Pons (tissue), 1 donor: ENCODE results near the gene GALNT18.

ENCODE experiments used
- DNase-seq: peaks from one replicate; pipeline ENCODE4 v3.0.0-alpha.2; 2016; ENCODE audit warnings: low spot score

GALNT18 gene

DNA sequence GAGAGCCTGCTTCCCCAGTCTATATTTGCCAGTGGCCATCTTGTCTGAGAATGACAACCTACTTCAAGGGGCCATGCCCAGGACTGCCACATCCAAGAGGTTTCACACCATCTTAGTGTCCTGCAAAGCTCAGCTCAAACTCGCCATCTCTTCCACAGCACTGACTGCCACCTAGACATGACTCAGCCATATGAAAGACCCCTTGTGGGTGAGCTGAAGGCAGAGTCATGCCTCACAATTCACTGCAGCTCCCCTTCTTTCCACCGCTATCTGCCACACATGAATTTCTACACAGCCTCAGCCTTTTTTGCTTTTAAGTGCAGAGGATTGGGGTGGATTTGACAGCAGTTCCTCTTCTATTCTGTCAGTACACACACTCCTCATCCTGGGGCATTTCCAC, 127.5 kb downstream of the GALNT18 start:
- DNase-seq: no peak

DNA sequence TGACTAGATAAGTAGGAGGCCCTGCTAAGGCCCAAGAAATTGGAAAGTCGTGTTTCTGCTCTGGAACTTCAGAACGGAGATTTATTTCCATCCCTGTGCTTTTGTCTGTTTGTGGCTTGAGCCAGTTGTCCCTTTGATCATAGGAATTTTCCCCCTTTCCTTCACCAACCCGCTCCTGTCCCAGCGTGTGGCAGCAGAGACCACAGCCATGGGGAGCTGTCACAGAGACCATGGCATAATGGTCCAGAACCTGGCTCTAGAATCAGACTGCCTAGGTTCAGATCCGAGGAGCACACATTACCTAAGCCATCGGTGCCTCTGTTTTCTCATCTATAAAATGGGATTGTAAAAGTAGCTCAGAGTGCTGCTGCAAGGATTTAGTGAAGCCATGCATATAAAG, 128.1 kb downstream of the GALNT18 start:
- no peak for DNase-seq

GRCh38 chr11:11491589-11491988, 130.2 kb downstream of the GALNT18 start:
- no peak for DNase-seq

DNA sequence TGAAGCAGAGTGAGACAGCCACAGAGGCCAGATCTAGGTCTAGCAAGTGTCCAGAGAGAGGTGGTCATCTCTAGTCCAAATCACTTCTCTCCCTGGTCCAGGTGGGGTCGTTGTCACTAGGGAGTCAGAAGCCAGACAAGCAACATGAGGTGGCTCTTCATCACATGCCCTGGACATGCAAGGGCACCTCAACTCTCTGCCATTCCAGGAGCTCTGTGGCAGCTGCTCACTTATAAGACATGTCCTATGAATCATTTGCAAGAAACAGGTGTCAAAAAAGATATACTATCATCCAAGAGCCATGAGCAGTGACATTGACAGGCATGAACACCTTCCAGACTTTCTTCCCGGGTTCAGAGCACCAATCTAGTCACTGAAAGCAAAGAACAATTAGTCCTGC, 130.8 kb downstream of the GALNT18 start:
- no peak for DNase-seq

DNA sequence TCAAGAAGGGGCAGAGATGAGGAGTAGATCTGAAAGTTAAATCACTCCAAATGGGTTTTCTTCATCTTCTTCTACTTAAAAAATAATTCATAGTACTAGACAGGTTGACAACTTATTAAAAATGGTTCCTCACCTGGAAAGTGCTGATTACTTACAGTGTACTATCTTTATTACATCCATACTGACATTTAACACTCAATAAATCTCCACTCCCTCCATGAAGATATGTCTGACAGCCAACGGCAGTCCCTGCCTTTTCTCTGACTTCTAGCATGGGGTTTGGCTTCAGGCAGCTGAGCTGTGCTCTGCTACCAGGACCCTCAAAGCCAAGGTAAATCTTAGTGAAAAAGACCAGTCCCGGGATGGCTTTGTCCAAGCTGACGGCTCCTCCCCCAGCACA, 135.4 kb downstream of the GALNT18 start:
- DNase-seq: no peak

DNA sequence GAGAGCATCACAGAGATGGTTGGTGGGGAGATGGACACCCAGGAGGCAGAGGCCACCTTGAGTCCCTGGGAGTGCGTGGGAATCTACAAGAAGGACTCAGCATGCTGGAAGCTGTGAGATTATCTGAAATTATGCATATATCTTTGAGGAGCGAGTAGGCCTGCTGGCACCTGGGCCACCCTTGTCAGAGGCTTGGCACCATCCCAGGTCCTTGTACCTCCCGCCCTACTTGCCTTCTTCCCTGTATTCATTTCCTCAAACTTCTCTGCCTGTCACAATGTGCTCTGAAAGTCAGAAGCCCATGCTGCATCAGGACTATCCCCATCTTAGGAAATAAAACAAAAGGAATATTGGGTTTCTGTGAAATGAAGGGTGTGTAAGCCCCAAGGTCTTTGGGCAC, 135.8 kb downstream of the GALNT18 start:
- no peak for DNase-seq

DNA sequence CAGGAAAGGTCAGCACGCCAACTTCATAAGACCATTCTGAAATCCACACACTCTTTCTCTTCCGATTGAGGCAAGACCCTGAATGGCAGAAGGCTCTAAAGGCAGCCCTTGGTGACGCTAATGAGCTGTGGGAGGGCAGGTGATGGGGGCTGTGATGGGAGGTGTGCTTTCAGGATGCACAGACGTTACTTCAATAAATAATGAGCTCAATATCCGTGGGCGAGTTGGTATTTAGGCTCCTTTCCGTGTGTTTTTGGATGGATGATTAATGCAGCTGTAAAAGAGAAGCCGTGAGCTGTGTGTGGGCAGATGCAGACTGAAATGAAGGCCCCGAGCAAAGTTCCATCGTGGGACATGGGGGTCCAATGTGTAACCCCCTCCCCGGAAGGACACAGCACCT, 138.2 kb downstream of the GALNT18 start:
- DNase-seq: no peak

GRCh38 chr11:11482730-11483129, 139.1 kb downstream of the GALNT18 start:
- no peak for DNase-seq

DNA sequence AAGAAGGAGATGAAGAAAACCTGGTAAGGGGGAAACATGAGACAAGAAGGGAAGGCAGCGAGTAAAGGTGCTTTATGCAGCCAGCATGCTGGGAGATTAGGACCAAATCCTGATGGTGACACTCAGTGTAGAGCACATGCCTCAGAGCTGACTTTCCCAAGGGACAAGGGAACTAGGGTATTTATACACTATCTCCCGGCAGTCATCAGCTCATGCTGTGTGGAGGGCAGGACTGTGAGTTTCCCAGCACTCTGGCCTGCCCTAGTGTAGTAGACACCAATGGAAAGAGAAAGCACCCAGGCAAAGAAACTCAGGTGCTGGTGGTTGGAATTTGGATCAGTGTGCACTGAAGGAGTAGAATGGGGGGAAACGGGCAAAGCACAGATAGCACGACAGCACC, 140.4 kb downstream of the GALNT18 start:
- DNase-seq: no peak

DNA sequence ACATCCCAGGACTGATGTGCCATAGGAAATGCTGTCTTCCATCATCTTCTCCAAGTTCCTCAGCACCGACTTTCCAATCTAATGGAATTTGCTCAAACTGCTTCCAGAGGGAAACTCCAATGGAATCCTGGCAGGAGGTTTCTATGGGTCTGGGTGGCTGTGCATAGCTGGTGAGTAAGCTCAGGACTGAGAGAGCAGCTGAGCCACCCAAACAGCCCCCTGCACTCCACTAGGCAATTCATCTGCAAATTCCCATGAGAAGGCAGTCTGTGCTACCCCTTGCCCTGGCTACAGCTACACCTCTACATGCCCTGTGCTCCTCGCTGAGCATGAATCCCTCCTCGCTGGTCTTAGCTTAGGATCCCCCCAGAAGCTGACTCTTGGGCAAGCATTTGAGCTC, 140.8 kb downstream of the GALNT18 start:
- no peak for DNase-seq

DNA sequence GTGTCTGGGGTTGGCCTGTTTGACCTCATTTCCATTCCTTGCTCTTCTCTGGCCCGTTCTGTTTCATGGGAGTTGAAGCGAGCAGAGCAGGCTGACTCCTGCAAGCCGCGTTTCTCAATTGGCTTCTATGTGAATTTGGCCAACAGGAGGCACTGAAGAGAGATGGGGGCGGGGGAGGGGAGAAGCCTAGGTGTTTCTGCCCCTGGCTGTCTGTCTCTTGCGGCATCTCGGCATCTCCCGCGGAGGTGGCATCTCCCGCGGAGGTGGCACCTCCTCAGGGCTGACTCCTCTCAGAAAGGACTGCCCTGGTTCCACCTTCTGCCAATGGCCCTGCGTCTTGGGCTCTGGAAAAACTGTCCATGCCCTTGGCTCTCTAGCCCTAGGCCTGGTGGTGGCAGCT, 143.1 kb downstream of the GALNT18 start:
- no peak for DNase-seq

DNA sequence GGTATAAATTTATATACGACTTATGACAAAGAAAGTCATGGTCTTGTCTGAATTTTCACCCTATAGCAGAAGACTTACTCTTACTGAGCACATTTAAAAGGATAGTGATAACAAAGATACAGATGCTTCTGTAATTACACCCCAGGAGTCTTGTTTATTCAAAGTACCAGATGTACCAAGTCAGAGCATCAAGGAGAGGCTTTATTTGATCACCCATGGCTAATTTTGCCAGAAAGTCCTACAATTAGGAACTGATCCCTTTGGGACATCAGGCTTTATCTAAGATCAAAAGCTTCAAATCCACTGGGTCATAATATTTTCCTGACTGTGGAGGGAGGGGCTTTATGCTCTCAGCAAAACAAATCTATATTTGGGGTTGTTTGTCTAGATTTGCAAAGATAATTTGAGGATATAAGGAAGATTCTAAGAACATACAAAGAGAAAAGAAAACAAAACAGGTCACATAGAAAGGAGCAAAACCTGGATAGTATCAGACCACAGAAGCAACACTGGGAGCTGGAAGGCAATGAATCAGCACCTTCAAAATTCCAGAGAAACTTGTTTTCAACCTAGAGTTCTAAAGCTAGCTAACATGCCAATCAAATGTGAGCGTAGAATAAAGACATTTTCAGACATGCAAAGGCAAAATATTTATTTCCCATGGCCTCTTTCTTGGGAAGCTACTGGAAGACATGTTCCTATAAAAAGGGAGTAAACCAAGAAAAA, 143.9 kb downstream of the GALNT18 start:
- no peak for DNase-seq

DNA sequence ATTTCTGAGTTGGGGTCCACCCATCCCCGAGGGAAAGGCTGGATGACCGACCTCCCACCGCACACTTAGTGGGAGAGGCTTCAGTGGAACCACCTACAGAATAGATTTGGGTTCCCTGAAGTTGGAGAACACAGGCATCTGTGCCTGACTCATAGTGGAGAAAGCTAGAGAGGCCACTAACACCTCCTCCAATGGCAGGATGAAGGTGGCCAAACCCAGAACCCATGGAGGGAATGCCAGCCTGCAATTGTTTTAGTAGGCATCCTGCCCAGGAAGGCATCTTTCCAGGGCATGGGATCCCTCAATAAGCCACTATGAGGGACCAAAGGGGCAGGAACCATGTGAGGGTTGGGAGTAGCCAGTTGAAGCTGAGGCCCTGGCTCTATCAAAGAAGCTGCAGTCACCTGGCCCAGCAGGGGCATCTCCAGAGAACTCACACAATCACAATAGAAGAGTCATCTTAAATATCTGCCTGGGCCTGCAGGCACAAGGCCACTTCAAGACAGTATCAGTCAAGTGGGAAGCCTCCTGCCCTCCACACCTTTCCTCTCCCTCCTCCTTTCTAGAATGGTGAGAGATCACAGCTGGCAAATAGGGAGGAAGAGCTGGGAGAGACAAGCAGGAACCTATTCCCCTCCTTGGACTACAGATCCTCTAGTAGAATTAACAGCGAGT, 144.7 kb downstream of the GALNT18 start:
- peak; percentile 53 for DNase-seq

DNA sequence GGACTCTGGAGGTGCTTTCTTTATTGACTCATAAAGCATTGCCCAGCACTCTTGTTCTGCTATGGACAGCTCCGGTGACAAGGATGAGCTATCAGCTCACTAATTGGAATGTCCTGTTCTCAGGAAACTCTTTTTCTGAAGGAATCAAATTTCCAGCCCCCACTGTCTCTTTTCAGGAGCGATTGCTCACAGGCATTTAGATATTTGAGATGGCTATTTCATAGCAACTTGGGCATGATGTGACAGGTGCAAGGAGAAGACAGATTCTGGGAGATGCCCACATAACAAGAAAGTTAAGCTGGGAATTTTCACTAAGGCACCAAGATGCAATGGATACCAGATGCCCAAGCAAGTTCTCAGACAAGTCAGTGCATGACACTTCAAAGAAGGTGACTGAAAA, 145.3 kb downstream of the GALNT18 start:
- DNase-seq: no peak

- no peak for DNase-seq
Observed at GRCh38 chr11:11472106-11472505, 149.7 kb downstream of the GALNT18 start.

GRCh38 chr11:11471201-11471600, 150.6 kb downstream of the GALNT18 start:
- no peak for DNase-seq

- no peak for DNase-seq
Observed at GRCh38 chr11:11468954-11469353, 152.9 kb downstream of the GALNT18 start.

DNA sequence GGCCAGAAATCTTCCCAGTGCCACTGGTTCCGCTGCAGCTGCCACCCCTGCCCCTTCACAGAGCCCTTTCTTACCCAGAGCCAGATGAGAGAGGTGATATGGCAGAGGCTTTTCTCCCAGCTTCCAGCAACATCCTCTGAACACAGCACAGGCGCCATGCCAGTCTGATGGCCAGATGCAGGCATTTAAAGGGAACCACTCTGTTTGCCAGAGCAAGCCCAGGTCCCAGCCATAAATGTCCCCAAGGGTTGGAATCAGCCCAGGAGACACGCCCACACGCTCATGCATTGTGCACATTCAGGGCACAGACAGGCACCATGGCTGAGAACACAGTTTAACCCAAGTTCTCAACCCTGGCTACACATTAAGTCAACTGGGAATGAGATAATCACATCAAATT, 154.5 kb downstream of the GALNT18 start:
- DNase-seq: no peak

GRCh38 chr11:11464555-11464954, 157.2 kb downstream of the GALNT18 start:
- no peak for DNase-seq

DNA sequence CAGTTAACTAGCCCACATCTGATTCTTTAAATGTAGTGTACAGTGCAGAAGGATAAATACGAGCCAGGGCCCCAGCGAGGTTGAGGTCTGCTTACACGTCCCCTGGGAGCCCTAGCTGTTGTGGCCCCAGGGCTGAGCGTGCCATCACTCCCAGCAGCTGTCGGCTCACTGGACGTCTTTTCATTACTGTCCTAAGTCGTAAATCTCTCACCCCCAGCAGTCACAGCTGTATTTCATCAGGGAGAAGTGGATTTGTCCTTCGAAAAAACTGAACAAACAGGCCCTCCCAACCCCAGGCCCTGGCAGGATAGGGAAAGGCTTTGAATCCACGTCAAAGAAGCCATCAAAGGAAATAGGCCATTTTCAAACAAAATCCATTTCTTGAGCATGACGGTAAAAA, 158.4 kb downstream of the GALNT18 start:
- DNase-seq: no peak

- peak; percentile 49 for DNase-seq
Observed at GRCh38 chr11:11461473-11461872, 160.3 kb downstream of the GALNT18 start.

GRCh38 chr11:11459578-11459977, 162.2 kb downstream of the GALNT18 start:
- no peak for DNase-seq

GRCh38 chr11:11458485-11458884, 163.3 kb downstream of the GALNT18 start:
- no peak for DNase-seq

- DNase-seq: no peak
Observed at GRCh38 chr11:11458001-11458400, 163.8 kb downstream of the GALNT18 start.
